Lower leg skin (tissue), 3 donors: ENCODE measurements around the gene TM4SF18.

Source experiments
- CTCF ChIP-seq, 3 donors: fragments of 450-650 bp; IDR thresholded peaks; one replicate each; pipeline ENCODE4 v1.5.1; 2016; ENCODE audit warnings: antibody characterized with exemption in 3 of 3, mild to moderate bottlenecking in 3 of 3, moderate library complexity in 2 of 3
- POLR2A ChIP-seq, 2 donors: fragments of 450-650 bp; IDR thresholded peaks; one replicate each; pipeline ENCODE4 v1.6.1; 2016 to 2017; ENCODE audit warnings: antibody characterized with exemption in 2 of 2, mild to moderate bottlenecking in 1 of 2, moderate library complexity in 1 of 2

- TF ChIP-seq CTCF (IDR thresholded peaks at IDR 0.05) (no peak), POLR2A (IDR thresholded peaks at IDR 0.05) (no peak)
These were observed 40.0 kb upstream of the TM4SF18 start for GRCh38 chr3:149373235-149374125.
